ENCODE measurements around the gene ADARB2.
"Not testable (repeated sequence)": the region's sequence is repeated elsewhere in the genome, so short reads cannot be mapped to it uniquely, and the experiment has no call there.

Gene ADARB2

DNA sequence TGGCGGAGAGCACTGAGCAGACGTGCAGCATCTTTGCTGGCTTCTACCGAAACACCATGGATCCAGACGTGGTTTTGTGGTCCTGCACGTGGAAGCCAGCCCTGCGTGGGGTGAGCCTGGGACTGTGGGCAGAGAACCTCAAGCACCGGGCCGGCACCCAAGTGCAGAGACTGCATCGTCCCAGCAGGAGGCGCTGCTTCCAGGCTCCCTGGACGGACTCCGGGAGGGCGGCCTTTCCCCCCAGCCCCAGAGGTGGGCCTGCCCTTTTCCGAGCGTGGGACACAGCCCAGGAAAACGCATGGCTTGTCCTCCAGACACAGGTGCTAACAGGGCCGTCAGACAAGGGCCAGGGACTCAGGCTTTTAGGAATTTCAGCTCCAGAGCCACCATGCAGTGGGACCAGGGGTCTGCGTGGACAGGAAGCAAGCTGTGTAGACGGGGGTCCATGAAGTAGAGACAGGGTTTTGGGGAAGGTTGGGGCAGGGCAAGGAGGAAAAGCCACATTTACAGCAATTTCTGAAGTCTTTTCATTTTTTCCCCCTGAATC lies 377.2 kb downstream of the ADARB2 start:
- no peak for DNase-seq

DNA sequence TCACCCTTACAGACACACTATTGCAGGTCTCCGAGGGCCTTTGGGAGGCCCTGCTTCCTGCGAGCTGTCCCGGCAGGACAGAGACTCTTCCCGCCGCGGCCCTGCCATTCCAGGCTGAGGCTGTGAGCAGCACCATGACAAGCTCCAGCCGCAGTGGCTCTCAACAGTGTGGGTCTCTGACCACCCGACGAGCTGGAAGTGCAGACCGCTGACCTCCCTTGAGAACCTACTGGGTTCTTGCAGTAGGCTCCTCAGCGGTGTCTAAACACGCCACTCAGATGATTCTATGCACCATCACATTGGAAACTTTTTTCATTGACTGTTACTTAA lies 377.7 kb downstream of the ADARB2 start:
- DNase-seq: no peak

DNA sequence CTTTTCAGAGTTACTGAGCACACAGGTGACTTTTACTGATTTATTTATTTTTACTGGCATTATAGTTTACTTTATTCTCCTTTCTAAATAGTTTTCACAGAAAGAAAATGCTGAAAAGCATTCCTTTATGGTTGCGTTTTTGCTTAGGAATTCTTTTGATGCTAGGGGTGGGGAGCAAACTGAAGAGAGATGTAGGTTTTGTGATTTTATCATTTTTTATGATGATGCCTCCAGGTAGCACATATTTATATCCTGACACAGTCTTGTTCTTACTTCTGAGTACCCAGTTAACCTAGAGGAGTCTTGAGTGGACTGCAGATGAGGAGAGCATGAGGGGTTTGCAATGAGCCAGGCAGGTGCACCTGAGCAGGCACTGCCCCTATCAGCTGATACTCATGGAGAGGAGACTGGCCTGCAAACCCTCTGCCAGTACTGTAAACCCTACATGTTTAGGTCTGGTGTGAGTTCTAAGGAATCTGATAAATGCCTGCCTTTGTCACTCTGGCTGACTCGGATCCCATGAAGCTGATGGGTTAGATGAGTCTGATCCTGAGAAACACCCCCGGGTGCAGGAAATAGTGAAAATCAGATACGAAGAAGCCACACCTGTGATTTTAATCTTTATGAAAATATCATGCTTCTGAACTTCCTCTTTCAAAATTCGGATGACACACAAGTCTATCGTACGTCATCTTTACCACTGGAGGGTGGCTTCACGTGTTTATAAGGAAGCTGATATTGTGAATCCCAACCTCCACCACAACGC lies 378.3 kb downstream of the ADARB2 start:
- DNase-seq: no peak

DNA sequence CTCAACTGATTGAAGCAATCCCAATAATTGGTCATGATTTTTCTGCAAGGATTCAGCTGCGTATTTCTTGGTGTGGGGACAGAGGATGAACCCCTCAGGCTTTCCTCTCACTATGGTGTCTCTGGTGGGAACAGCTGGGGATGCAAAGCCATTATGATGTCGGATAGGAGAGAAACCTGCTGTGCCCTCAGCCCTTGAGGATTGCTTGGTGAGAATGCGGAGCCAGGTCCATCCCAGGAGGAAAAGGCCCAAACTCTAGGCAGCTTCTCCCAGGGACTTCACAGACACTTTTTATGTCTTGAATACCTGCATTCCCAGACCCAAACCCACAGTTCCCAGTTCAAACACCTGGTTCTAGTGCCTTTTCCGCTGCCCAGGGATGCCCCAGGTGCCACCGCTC lies 379.2 kb downstream of the ADARB2 start:
- no peak for DNase-seq

DNA sequence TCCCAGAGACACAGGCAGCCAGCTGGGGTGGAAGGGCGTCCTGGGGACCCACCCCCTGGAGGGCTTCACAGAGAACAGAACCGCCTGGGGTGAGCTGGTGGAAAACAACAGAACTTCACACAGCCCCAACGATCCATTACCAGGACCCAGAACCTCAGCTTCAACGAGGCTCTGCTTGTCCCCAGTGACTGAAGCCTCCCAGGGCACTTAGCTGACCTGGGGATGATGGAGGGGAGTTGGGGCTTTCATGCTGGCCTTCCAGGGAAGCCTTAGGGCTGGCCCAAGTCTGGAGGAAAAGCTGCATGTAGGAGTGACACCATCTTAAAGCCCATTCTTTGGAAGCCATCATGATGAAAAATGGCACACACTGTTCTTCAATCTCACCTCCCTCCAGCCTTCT lies 381.0 kb downstream of the ADARB2 start:
- no peak for DNase-seq

DNA sequence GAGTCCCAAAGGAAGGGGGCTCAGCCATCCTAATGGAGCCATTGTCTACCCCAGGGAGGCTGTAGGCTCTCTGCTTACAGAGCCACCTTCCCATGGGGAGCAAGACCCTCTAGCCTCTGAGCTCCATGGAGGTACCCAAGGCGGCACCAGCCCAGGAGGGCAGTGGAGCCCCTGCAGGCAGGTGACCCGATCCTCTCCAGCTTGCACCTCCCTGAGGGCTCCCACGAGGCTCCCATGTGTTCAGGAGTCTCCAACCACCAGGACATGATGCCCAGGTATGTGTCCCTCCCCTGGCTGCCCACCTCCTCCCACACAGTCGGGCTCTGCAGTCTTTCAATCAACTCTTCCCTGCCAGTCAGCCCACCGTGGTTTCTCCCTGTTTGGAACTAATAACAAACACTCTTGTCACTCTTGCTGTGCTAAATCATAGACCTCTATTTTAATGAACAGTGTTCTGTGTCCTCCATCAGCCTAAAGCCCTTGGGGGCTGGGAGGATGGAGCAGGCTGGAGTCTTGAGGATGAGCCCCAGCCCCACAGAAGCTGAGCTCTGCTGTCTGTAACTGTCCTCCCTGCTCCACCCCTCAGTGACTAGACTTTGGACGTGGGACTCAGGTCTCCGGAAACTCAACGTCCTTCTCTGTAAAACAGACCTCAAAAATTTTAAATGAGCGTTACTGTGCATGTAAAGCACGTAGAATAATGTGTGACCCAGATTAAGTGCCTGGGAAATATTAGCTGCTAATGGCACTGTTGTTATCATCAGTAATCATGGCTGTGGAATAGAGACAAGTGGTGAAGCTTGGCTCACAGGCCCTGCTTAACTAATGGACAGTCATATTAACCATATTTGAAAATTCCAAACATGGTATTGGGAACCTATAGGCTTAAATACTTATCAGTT lies 382.3 kb downstream of the ADARB2 start:
- no peak for DNase-seq

DNA sequence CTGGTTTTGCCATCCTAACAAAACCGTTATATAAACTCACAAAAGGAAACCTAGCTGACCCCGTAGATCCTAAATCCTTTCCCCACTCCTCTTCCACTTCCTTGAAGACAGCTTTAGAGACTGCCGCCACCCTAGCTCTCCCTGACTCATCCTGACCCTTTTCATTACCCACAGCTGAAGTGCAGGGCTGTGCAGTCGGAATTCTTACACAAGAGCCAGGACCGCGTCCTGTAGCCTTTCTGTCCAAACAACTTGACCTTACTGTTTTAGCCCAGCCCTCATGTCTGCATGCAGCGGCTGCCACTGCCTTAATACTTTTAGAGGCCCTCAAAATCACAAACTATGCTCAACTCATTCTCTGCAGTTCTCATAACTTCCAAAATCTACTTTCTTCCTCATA lies 385.0 kb downstream of the ADARB2 start:
- DNase-seq: not testable (repeated sequence)

DNA sequence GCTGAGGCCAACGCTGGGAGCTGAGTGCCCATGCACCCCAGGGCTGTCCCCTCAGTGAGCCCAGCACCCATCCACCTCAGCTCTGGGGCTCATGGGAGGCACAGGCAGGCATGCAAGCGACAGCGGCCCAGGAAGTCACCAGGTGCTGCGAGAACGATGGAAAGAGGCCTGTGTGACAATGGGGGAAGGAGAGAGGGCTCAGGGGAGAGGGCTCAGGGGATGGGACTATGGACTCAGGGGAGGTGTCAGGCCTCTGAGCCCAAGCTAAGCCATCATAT lies 388.6 kb downstream of the ADARB2 start:
- DNase-seq: no peak

DNA sequence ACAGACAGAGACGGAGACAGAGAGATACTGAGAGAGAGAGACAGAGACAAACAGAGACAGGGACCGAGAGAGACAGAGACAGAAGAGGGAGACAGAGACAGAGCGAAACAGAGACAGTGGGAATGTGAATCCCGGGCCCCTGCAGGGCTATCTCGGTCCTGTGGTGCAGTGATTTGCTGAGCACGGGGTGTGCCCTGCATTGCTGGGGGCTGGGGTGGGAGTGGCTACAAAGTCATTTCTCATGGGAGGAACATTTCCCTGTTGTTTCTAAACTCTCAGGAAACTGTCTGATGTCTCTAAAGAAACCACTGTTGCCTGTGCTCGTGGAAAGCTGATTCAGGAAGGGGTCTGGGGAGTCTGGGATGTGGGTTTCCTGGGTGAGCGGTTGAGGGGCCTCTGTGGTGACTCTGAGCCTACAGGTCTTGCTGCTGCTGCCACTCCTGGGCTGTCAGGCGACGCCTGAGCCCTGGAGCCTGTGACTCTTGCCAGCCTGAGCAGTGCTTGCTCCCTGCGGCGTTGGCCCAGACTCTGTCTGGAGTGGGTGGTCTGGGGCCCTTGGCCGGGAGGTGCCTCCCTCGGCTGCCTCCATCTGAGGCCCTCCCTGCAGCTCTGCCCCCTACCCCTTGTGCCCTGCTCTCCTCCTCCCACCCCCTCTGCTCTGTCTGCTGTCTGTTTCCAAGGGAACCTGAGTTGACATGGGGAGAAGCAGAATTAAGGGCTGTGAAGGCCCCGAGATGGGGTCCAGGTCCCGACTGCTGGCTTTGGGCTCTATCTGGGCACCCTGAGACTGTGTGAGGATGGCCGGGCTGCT lies 389.2 kb downstream of the ADARB2 start:
- no peak for DNase-seq

DNA sequence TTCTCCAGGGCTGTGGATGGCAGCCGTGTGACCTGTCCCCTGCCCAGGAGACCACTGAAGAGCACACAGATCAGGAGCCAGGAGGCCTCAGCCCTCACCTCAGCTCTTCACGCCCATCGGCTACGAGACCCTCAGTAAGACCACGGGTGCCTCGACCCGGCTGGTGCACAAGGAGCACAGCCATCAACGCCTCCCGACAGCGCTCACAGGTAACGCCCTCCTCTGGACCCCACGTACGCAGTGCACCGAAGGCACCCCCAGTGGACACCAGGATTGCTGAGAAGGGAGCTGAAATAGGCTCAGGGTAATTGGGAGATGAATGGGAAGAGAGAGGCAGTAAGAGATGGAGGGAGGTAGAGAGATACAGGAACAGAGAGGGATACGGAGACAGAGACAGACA lies 389.8 kb downstream of the ADARB2 start:
- DNase-seq: no peak

DNA sequence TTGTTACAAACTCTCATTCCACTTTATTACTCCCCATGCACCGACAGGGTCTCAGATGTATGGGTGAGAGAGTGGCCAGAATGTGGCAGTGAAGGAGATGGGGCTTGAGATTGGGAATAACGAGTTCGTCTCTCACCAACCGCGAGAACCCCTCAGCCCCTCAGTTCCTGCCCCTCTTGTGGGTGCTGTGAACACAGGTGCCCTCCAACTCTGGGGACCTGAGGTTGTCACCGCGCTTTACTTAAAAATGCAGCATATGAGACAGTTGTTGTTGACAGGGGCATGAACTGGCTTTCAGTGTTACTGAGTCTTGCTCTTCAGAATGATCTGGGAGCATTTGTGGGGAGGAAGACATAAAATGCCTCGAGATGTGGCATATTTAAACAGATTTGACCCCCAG lies 391.1 kb downstream of the ADARB2 start:
- no peak for DNase-seq

DNA sequence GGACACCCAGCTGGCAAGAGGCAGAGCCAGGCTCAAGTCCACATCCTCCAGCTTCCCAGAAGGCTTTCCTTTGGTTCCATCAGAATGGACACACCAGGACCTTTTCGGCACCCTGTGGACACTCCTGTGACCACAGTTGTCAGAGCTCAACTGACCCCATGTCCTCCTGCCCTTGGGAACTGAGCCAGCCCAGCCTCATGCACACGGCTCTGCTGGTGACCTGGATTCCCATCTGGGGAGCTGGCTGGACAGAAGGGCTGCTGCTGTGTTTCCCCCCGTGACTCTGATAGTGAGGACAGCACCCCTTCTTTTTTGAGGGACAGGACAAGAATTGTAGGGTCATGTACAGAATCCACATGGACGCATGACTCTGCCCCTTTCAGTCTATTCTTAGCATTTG lies 392.0 kb downstream of the ADARB2 start:
- no peak for DNase-seq

DNA sequence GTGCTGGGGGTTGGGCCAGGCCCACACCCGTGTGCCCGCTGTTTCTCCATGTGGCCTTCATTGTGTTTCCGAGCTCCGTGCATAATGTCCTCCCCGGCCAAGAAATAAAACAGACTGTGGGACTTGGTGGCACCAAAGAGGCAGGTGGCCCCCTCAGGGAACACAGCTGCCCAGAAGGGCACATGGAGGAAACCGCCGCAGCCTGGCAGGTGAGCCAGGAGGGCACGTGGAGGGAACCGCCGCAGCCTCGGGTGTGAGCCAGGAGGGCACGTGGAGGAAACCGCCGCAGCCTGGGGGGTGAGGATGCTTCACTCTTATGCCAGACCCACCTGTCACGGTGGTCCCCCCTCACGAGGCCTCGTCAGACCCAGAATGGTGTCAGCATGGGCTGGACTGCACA lies 392.5 kb downstream of the ADARB2 start:
- DNase-seq: no peak

DNA sequence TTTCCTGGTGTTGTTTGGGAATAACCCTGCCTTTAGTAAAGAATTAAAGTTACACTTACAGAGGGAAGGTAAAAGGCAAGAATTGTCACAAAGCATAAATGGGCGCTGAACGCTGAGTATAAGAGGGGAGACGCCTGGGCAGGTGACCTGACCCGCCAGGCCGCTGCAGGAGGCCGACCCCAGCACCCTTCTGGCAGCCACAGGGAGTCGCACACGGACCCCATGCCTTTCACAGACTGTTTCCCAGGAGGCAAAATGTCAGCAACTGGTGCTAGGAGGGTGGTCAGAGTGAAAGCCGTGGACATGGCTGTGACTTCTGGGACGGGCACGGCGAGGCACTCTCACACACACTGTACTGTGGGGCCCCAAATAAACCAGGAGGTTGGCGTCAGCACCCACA lies 392.9 kb downstream of the ADARB2 start:
- DNase-seq: no peak

DNA sequence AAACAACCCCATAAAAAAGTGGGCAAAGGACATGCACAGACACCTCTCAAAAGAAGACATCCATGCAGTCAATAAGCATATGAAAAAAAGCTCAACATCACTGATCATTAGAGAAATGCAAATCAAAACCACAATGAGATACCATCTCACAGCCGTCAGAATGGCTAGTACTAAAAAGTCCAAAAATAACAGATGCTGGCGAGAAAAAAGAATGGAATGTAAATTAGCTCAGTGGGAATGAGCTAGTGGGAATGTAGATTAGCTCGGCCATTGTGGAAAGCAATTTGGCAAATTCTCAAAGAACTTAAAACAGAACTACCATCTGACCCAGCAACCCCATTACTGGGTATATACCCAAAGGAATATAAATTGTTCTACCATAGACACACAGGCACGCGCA lies 394.1 kb downstream of the ADARB2 start:
- DNase-seq: no peak

DNA sequence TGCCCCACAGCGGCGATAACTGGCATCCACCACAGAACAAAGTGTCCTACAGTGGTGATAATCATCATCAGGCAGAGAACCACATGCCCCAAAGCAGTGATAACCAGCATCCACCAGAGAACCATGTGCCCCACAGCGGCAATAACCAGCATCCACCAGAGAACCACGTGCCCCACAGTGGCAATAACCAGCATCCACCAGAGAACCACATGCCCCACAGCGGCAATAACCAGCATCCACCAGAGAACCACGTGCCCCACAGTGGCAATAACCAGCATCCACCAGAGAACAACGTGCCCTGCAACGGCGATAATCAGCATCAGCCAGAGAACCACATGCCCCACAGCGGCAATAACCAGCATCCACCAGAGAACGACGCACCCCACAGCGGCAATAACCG lies 396.3 kb downstream of the ADARB2 start:
- DNase-seq: not testable (repeated sequence)

DNA sequence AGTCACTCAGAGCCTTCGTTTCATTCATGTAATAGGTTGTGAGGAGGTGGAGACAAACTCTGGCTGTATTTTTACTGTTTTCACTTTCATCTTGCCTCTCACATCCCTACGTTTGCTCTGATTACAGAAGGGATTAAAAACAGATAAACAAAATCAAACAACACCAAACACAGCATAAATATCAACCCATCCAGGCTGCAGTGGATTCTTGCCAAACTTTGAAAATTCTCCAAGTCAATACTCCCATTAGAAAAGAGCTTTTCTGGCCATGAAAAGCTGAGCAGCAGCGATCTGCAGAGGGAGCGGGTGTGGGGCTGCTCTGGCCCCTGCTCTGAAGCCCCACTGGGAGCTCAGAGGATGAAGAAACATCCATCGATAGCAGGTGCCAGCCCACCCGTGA lies 397.9 kb downstream of the ADARB2 start:
- no peak for DNase-seq

DNA sequence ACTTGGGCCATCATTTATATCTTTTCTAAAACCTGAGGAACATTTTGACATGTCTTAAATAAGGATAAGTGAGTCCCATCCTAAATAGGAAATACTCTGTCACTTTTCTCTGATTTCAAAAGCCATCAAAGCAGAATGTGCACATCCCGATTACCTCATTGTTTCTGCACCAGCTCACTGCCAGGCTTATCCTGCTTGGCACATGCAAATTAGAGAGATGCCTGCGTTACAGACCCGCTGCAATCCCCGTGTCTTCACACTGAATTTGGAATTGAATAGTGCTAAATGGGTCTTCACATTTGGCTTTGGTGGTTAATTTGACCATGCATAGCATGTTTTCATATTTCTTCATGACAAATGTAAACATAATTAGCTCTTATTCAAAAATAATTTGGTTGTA lies 401.7 kb downstream of the ADARB2 start:
- no peak for DNase-seq

DNA sequence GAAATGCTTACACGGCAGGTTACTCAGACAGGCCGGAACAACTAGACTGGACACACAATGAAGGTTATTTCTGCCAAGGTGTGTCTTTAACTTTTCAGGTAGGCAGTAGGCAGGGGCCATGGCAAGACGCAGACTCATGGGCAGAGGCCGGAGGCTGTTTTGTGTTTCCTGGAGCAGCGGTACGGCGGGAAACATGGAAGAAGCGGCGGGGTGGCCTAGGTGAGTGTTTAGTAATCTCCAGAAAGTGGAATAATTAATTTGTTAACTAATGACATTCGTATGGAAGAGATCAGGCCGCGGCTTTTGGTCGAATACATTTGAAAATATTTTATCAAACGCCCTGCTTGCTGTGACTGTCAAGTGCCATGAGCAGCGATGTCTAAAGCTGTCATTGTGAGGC lies 403.3 kb downstream of the ADARB2 start:
- no peak for DNase-seq

DNA sequence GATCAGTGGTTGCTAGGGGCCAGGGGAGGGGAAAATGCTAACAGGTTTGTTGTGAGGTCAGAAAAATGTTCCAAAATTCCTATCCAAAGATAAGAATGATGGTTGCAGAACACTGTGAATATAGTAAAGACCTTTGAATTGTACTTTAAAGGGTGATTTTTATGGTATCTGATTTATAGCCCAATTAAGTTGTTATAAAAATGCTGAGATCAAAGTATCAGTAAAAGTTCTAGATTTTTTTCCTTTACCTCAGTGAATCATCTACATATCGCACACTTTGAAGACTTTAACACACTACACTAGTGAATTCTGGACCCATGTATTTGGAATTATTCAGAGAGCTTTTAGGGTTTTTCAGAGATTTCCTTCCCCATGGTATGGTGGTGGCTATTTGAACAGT lies 405.8 kb downstream of the ADARB2 start:
- no peak for DNase-seq

DNA sequence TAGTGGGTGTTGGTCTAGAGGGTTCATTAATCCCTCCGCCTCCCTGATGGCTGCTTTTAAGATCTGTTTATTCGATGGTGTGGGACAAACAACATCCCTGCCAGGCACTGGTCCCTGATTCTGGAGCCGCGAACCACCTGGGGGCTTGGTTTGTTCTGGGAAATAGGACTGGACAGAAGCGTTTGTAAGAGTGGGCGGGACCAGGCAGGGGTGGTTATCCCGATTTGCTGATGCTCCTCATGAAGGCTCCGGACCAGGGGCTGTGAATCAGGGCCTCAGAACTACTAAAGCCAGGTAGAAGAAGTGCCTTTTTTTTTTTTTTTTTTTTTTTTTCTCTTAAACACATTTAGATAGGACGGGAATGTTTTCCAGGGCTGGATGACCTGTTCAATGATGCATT lies 407.7 kb downstream of the ADARB2 start:
- no peak for DNase-seq

DNA sequence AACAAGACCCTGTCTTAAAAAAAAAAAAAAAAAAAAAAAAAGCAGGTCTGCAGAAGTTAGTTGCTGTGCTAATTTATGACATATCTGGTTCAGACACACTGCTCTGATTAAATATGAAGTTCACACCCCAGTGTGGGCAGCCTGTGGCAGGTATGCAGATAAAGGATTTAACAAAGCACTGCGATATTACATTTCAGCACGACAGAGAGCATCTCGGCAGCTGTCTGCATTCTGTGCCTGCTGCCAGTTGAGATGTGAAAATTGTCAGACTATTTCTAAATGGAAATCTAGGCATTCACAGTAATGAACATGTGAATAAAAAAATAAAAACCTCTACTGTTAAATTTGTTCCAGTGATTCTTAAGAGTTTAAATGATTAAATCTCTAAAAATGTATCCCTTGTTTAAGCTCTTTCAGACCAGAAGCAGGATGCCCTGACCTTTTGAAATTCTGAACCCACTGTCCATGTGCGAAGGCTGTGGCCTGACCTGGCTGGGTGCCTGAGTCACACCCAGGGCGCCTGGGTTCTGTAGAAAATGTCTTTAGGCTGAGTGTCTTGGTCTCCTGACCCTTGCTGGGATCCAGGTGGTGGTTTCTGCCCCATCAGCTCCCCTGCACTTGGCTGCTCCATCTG lies 408.2 kb downstream of the ADARB2 start:
- DNase-seq: no peak

DNA sequence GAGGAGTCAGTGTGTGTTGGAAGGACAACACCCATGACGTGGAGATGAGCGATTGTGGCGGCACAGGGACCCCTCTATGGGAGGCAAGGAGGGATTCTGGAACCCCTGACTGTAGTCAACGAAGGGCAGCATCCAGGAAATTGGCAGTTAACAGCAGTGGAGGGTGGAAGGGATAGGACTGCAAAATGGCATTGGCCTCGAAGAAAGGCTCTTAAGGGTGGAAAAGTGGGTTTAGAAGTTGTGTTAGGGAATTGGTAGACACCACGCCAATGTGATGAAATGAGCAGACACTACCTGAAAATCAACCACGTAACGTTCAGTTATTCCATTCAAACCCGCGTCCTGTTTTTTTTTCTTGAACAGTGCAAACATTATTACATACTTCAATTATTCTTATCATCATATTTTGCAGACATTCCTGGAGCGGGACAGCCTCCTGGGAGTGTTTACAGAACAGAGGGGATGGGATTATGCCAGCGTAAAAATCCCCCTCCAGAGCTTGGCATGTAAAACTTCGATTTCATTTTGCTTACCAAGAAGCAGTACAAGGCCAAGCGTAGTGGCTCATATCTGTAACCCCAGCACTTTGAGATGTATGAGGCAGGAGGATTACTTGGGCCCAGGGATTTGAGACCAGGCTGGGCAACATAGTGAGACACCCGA lies 409.0 kb downstream of the ADARB2 start:
- no peak for DNase-seq

Data from NCI-H1417 (cell line).